HG03175 (cell line): ENCODE data around the gene OSBPL9.
A peak's percentile ranks its signal among the peaks of the same experiment; 100 is the strongest.
"Not testable (repeated sequence)": the region's sequence is repeated elsewhere in the genome, so short reads cannot be mapped to it uniquely, and the experiment has no call there.

Experiments used
- ATAC-seq: cut with Tn5 transposase; IDR thresholded peaks from one replicate; pipeline ENCODE4 v1.9.1; 2021; ENCODE audit warnings: mild to moderate bottlenecking, moderate library complexity; ENCODE audit not compliant: unreplicated experiment

The OSBPL9 gene

GRCh38 chr1:51705035-51705434, 88.1 kb downstream of the OSBPL9 start:
- ATAC-seq = no peak

- no peak for ATAC-seq
Observed at GRCh38 chr1:51708911-51709760, 92.2 kb downstream of the OSBPL9 start.

DNA sequence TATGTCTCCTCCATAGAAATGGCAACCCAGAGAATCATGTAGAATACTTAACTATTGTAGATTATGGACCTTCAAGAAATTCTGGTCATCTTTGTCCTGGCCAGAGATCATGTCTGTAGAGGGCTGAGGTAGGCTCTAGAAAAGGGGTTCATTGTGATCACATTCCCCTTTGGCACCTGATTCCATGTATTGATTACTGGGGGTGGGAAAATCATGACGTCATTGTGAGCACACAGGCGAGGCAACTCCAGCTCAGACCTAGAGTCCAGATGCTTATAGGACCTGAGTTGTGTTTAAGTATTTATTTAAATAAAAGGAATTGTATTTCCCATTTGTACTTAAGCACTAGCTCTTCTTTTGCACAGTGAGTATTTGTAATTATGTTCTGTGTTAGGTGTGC, 93.1 kb downstream of the OSBPL9 start:
- ATAC-seq = no peak

DNA sequence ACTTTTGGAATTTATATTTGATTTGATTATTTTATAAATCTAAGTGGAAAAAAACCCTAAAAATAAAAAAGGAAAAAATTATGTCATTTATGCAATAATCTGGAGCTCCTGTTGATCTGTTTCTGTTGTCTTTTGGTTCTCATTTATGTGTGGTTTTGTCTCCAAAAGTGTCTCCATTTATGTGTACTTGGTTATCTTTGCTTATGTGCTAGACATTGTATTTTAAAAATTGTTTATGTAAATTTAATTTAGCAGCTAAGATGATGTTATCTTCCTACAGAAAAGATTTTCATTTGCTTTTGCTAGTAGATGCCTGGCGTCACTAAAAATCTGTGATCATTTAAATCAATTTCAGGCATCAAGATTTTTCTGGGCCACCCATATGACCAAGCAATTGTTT, 95.7 kb downstream of the OSBPL9 start:
- ATAC-seq = no peak

DNA sequence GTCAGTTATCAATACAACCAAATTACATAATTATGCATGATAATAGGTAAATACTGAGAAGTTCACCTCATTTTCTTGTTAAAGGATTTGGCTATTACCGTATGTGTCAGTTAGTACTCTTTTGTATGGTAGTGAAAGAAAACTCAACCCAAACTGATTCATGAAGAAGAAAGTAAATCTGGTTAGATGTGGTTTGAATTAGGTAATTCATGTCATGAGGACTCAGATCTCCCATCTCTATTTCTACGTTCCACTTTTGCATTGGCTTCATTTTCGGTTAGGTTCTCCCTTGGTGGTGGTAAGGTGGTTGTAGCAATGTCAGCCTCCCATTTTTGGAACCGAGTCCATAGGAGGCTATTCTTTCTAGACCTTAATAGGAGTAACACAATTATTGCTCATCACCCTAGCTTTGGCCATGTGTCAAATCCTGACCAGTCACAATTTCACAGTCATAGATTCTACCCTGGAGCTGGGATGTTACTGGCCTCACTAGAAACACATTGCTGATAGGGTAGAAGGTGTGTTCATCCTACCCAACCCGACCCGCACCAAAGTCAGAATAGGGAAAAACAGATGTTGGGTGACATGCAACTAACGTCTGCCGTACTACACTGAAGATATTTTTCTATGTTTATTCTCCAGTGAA, 97.6 kb downstream of the OSBPL9 start:
- ATAC-seq = no peak

DNA sequence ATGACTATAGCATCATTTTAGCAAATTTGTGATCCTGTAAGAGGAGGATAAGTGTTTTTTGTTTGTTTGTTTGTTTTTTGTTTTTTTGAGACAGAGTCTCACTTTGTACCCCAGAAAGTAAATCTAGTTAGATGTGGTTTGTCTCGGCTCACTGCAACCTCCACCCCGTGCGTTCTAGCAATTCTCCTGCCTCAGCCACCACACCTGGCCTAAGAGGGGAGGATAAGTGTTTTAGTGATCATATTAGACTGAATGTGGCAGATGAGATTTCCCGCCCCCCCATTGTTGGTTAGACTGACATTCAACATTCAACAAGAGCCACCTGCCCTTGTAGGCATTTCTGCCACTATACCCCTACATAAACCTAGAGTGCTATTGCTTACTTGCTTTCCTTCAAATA, 98.5 kb downstream of the OSBPL9 start:
- no peak for ATAC-seq

- no peak for ATAC-seq
Observed at GRCh38 chr1:51716746-51717145, 99.9 kb downstream of the OSBPL9 start.

DNA sequence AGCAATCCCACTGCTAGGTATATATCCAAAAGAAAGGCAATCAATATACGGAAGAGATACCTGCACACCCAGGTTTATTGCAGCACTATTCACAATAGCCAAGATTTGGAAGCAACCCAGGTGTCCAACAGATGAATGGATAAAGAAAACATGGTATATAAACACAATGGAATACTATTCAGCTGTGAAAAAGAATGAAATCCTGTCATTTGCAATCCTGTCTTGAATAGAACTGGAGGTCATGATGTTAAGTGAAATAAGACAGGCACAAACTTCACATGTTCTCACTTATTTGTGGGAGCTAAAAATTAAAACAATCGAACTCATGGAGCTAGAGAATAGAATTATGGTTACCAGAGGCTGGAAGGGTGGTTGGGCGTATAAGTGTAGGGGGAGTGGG, 101.0 kb downstream of the OSBPL9 start:
- ATAC-seq = no peak

- ATAC-seq = no peak
Observed at GRCh38 chr1:51719146-51719545, 102.3 kb downstream of the OSBPL9 start.

- no peak for ATAC-seq
Observed at GRCh38 chr1:51724797-51725196, 107.9 kb downstream of the OSBPL9 start.

GRCh38 chr1:51726051-51726450, 109.2 kb downstream of the OSBPL9 start:
- ATAC-seq = no peak

- no peak for ATAC-seq
Observed at GRCh38 chr1:51726544-51727225, 109.8 kb downstream of the OSBPL9 start.

GRCh38 chr1:51727366-51727765, 110.5 kb downstream of the OSBPL9 start:
- ATAC-seq = no peak

DNA sequence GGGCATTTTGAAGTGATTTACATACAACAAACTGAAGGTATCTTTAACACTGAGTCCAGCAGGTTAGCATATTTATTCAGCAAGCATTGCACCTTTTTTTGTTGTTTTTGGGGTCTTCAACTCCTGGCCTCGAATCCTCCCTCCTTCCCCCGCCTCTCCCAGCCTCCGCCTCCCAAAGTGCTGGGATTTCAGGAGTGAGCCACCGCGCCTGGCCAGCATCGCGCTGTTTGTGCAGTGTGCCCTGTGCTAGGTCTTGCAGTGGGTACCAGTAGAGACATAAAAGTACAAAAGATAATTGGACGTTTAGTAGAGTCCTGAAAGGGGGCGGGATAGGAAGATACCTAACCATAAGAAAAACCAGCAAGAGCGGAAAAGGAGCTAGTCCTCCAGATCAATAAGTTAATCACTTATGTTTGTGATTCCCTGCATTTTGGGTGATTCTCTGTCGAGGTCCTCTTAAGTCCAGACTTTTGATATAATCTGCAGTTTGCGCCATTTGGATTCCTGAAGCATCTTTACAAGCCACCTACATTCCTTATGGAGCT, 111.8 kb downstream of the OSBPL9 start:
- no peak for ATAC-seq

DNA sequence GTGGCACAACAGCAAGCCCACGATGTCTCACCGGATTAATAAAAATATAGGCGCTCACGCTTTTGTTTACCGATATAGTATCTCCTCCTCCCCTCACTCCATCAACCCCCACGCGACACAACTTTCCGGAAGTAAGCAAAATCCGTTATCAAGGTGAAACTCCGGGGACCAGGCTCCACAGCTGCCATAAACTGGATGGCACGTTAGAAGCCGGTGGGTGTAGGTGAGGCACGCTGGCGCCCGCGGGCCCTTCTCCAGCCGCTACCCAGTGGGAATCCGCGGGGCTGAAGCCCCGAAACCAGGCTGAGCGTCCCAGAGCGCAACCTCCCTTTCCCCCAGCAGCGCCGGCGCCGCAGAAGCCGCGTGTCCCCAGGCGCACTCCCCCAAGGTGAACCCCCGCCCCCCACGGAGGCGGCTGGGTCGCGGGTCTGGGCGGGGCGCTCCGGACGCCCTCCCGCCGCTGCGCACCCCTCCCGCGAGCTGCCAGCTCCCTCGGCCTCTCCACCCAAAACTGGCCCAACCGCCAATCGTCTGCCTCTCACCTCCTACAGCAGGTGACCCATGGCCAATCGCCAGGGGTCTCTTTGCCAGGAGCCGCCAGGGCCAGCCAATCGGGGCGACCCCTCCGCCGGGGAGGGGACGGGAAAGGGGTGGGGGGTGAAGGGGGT, 112.4 kb downstream of the OSBPL9 start:
- ATAC-seq = peak; percentile 94

DNA sequence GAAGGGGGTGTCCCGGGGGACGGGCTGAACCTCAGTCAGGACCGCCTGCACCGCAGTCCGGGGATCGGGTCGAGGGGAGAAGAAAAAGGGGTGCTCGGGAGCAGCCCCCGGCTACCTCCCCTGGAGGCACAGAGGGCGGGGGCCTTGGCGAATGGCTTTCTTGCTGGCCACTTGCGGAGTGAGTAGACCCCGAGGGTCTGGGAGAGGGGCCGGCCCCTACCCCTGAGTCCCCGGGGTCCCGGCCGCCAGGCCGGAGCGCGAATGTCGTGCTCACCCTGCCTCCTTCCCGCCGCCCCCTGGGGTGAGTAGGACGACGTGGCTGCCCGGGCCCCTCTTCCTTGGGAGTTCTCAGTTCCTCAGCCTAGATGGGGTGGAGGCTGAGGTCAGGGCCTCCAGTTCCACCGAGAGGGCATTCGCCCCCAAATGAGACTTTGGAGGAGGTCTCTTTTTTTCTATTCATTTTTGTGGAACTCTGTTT, 113.0 kb downstream of the OSBPL9 start:
- peak; percentile 24 for ATAC-seq

DNA sequence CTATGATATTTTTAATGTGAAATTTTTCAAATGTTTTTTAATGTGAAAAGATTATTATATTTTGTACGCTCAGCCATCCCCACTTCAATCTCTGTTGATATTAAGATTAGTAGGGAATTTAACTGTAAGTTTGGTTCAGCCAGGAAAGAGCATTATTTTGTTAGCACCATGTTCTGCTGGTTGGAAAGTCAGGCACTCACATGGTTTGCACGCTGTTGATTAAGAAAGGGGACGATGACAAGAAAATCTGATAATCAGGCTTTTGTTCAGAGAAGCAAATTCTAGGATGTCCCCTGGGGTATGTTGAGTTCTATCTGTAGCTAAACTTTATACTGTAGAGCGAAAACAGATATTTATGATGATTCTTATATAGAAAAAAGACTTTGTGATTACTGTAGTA, 115.1 kb downstream of the OSBPL9 start:
- no peak for ATAC-seq

- no peak for ATAC-seq
Observed at GRCh38 chr1:51732701-51733425, 116.0 kb downstream of the OSBPL9 start.

DNA sequence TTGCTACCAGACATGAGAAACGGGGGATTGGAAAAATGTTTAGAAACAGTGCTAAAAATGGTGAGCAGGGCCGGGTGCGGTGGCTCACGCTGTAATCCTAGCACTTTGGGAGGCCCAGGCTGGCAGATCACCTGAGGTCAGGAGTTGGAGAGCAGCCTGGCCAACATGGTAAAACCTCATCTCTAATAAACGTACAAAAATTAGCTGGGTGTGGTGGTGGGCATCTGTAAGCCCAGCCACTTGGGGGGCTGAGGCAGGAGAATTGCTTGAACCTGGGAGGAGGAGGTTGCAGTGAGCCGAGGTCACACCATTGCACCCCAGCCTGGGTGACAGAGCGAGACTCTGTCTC, 116.5 kb downstream of the OSBPL9 start:
- not testable (repeated sequence) for ATAC-seq

DNA sequence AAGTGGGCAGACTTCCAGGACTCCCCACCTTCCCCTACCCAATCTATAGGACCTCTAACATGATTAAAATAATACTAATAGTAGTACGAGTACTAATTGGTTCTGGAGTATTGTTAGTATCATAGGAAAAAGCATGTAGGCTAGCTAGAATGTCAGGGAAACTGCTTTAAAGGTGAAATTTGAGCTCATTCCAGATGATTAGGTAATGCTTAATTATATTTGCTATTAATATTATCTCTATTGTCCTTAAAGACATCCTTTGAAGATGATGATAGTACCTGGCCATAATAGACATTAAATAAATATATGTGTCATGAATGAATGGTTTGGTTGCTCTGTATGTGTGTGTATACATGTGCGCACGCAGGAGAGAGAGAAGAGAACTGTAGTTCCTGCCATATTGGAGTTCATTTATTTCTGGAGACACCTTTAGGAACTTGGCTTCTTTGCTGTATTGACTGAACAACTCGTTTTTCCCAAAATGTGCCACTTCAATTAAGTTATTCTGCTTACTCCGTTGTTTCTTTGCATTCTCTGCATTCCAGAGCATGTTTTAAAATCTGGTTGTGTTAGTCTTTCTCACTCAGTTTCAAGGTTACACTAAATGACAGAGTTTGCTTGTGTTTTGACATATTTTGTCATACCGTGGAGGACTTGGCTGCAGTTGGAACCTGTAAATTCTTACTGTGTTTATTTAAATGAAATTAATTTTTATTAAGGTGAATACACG, 117.1 kb downstream of the OSBPL9 start:
- no peak for ATAC-seq
